Ishikawa (cell line): ENCODE results near the gene STAT5A.
A peak's percentile ranks its signal among the peaks of the same experiment; 100 is the strongest.

ENCODE experiments used
- CEBPB ChIP-seq: IDR thresholded peaks from 2 replicates; pipeline ENCODE4 v1.6.1; 2012
- CREB1 ChIP-seq: IDR thresholded peaks from 2 replicates; pipeline ENCODE4 v1.6.1; 2012; ENCODE audit warnings: low read depth
- EGR1 ChIP-seq: IDR thresholded peaks from 2 replicates; pipeline ENCODE4 v1.6.1; 2012
- EP300 ChIP-seq: IDR thresholded peaks from 2 replicates; pipeline ENCODE4 v1.6.1; 2012; ENCODE audit warnings: borderline replicate concordance
- FOXM1 ChIP-seq: IDR thresholded peaks from 2 replicates; pipeline ENCODE4 v1.6.1; 2012; ENCODE audit warnings: low read depth, borderline replicate concordance
- MAX ChIP-seq: IDR thresholded peaks from 2 replicates; pipeline ENCODE4 v1.6.1; 2012
- NFIC ChIP-seq: IDR thresholded peaks from 2 replicates; pipeline ENCODE4 v1.6.1; 2012
- RAD21 ChIP-seq: IDR thresholded peaks from 2 replicates; pipeline ENCODE4 v1.6.1; 2012; ENCODE audit warnings: low read depth
- REST ChIP-seq: IDR thresholded peaks from 2 replicates; pipeline ENCODE4 v1.6.1; 2012; ENCODE audit warnings: low read depth, mild to moderate bottlenecking
- TAF1 ChIP-seq: IDR thresholded peaks from 2 replicates; pipeline ENCODE4 v1.6.1; 2012; ENCODE audit warnings: low read depth, mild to moderate bottlenecking
- TCF12 ChIP-seq: IDR thresholded peaks from 2 replicates; pipeline ENCODE4 v1.6.1; 2012; ENCODE audit warnings: low read depth
- TEAD4 ChIP-seq: IDR thresholded peaks from 2 replicates; pipeline ENCODE4 v1.6.1; 2012
- USF1 ChIP-seq: IDR thresholded peaks from 2 replicates; pipeline ENCODE4 v1.6.1; 2012
- YY1 ChIP-seq: IDR thresholded peaks from 2 replicates; pipeline ENCODE4 v1.6.1; 2012; ENCODE audit warnings: low read depth
- ZBTB7A ChIP-seq: IDR thresholded peaks from 2 replicates; pipeline ENCODE4 v1.6.1; 2012; ENCODE audit warnings: low read depth

Gene STAT5A

GRCh38 chr17:42287977-42288802, at the start of gene STAT5A:
TSS of gene STAT5A (plus strand) at chr17:42288498. CDS start at chr17:42289412, 914 bp downstream.
- TF ChIP-seq USF1 (peak; percentile 42; the same call in 1 of the 2 replicates), RAD21 (no peak), EGR1 (no peak), TCF12 (no peak), REST (no peak), FOXM1 (no peak)

GRCh38 chr17:42240201-42240600, 48.1 kb upstream of the STAT5A start:
- TF ChIP-seq CEBPB (no peak), TCF12 (no peak), CREB1 (no peak), FOXM1 (no peak), MAX (no peak), REST (no peak), TEAD4 (no peak), YY1 (no peak), USF1 (no peak), TAF1 (no peak), NFIC (no peak), RAD21 (no peak), EGR1 (no peak), EP300 (no peak), ZBTB7A (no peak)

- no peak for TF ChIP-seq EGR1
- no peak for TF ChIP-seq FOXM1
- TF ChIP-seq MAX = no peak
- TF ChIP-seq ZBTB7A = no peak
- TF ChIP-seq CEBPB = no peak
- TF ChIP-seq EP300 = no peak
- TF ChIP-seq RAD21 = no peak
- TF ChIP-seq TEAD4 = no peak
- TF ChIP-seq TCF12 = no peak
- no peak for TF ChIP-seq REST
Measured at GRCh38 chr17:42241871-42242270, 46.4 kb upstream of the STAT5A start.

GRCh38 chr17:42243493-42243982, 44.8 kb upstream of the STAT5A start:
- TF ChIP-seq EGR1 (no peak), FOXM1 (no peak), EP300 (no peak), RAD21 (no peak), REST (no peak)
